Measurements from ENCODE around the gene RLN3.

Gene RLN3

DNA sequence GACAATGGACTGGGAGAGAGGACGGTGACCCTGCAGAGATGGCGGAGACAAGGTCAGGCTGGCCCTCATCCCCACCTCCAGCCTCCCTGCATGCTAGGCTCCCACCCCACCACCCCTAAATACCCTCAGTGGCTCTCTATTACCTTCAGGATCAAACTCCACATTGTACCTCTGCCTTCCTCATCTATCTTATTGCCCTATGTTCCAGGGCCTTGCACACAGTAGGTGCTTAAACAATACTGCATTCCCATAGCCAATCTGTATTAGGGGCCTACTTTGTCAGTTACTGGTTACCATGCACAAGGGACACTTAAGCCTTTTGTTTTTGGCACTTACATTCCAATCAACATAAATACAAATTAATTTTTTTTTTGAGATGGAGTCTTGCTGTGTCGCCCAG, 27.4 kb downstream of the RLN3 start:
- DNase-seq, result no peak

DNA sequence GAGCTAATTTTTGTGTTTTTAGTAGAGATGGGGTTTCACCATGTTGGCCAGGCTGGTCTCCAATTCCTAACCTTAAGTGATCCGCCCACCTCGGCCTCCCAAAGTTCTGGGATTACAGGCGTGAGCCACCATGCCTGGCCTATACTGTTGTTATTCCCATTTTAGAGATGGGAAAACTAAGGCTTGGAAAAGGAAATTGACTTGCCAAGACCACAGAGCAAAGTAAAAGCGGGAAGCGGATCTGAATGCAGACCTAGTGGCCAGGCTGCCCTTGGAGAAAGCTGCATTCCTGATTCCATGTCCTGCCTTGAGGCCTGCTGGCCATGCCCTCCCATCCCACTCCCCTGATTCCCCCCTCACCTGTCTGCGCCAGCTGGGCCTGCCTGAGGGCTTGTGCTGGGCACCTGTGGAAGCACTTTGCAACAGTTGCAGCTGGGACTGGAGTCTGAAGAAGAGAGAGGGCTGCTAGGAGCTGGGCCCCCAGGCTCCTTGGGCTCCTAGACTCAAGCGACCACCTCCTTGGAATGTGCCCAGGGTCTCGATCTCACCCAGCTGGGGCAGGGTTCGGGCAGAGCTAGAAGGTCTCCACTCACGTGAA, 28.2 kb downstream of the RLN3 start:
- DNase-seq, result no peak

DNA sequence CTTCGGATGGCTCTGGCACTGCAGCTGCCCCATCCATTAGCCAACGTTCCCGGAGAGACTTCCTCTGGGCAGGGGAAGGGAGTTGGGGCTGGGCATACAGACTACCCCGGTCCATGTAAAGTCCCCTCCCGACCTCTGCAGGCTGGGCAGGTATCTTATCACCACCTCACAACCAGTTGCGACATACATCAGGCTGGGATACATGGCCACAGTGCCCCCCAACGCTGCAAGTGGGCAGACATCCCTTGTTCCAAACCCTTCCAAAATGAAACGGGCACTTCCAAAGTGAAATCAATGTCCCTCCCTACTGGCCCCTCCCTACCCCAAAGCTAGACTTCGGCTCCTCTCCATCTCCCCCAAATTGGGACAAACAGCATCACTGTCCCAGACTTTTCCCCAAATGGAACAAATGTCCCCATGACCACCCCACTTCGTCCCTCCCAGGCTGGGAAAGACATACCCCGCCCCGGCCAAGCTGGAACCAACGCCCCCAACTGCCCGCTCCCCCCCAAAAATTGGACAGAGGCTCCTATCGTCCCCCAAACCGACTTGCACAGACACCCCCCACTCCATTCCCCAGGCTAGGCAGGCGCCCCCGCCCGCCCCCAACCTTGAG, 28.9 kb downstream of the RLN3 start:
- DNase-seq, result no peak

DNA sequence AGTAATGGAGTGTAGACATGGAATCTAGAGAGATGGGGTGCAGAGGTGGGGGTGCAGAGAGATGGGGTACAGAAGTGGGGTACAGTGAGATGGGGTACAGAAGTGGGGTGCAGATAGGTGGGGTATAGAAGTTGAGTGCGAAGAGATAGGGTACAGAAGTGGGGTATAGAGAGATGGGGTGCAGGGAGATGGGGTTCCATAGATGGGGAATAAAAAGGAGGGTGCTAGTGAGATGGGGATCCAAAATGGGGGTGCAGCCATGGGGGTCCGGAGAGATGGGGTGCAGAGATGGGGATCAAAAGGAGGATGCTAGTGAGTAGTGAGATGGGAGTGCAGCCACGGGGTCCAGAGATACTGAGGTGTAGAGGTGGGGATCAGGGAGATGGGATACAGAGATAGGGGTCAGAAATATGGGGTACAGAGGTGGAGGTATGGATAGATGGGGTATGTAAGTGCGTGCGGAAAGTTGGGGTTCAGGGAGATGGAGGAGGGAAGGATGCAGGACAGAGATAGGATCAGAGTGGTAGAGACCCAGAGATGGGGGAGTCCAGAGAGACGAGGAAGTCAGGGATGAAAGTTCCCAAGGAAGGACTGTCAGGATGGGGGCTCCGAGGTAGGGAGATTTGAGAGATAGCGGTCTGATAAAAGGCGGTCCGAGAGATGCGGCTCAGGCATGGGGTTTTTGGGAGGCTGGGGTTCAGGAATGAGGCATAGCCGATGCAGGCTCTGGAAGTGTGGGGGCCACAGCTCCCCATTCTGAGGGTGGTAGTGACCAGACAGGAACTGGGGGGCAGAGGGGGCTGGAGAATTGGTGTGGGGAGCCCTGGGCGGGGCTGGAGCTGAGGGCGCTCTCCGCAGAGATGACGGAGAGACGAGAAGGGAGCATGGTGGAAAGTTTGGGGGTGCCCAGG, 30.5 kb downstream of the RLN3 start:
- no peak for DNase-seq

DNA sequence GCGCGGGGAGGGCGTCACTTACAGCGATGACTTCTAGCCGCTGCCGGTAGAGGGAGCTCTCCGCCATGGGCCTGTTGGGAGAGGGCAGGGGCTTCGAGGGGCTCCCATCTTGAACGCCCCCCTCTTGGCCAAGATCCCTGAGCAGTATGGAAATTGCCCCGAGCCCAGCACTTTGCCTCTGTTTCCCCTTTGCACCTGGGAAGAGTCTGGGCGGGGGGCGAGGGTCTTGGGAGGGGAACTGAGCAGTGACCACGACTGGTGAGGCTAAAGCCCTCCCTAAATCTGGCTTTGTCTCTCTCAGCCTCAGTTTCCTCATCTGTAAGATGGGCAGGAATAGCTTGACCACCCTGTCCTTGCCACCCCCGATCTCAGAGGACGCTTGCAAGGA, 31.1 kb downstream of the RLN3 start:
- DNase-seq, result peak; percentile 54 to 66

DNA sequence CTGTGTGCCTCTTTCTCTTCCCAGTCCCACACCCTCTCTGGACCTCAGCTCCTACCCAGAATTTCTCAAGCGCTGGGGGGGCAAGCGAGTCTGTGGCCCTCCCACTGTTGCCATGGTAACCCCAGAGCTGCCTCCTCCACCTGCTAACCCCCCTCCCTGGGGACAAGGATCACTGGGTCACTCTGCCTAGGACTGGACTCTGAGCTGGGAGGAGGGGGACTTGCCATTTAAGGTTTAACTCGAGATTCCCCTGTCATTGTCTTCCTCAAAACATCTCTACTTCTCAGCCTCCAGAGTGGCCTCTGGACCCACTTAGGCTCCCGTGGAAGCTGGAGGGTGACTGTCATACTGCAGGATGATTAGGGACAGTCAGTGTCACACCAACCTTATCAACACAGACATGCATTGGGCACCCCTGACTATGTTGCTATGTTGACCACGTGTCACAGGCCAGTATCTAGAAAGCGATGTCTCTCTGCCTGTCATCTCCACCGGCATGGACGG, 31.8 kb downstream of the RLN3 start:
- no peak for DNase-seq

DNA sequence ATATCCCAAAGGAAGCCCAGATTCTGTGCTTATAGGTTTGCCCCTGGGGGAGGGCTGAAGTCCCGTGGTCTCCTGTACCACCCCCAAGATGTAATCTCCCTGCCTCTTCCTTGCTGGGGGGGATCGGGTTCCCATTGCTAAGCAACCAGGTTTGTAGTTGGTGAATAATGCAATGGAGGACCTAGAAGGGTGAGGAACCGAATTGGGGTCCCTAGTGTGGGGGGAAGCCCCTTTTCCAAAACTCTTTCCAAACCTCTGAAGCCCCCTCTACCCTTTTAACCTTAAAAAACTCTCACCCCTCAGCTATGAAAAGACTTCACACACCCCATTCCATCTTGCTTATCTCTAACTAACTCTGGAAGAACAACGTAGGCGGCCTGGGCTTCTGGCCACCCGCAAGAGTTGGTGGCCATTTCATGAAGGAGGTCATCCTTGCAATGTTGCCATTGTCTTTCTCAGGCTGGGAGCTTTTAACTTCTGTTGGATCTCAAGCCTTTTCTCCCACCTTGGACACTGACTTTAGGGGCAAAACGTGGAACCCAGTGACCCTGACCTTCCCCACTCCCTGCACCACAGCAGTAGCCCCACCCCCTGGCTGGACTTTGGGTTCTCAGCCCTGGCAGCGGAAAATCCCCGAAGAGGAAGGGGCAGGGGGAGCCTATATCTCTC, 33.3 kb downstream of the RLN3 start:
- no peak for DNase-seq

DNA sequence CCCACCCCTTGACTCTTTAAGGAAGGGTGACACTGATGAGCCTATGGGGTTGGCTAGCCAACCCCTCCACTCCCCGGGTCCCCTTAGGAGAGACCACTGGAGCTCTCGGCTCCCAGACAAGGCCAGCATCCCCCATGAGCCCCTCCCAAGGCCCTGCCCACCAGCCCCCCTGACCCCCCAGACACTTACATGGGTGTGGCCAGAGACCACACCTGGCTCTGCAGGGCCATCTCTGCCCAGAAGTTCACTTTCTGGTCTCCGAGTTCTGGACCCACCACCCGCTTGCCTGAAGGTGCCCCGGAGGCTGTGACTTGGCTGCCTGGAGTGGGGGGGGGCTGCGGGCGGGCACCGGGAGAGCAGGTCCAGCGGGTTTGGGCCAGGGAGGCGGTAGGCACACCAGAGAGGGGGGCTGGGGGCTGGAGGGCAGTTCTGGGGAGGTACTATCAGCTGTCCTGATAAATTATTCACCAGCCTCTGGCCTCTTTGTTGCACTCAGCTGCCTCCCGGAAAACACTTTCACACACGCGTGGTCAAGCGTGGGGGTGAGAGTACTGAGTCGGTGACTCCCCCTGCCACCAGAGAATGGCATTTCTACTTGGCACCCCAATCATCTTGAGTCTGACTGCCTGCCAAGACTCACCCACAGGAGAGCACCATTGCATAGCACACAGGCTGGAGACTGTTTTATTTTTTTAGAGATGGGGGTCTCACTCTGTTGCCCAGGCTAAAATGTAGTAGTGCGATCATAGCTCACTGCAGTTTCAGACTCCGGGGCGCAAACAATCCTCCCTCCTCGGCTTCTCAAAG, 34.0 kb downstream of the RLN3 start, which contains the start of gene PALM3:
TSS of gene PALM3 (minus strand) at position 326 of the 807 bp plus-strand sequence. CDS start at position 230, 96 bp downstream.
- no peak for DNase-seq

DNA sequence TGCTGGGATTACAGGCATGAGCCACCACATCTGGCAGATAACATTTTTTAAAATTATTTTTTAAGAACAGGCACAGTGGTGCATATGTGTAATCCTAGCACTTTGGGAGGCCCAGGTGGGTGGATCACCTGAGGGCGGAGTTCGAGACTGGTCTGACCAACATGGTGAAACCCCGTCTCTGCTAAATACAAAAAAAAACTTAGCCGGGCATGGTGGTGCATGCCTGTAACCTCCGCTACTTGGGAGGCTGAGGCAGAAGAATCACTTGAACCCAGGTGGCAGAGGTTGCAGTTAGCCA, 34.6 kb downstream of the RLN3 start:
- DNase-seq, result no peak

DNA sequence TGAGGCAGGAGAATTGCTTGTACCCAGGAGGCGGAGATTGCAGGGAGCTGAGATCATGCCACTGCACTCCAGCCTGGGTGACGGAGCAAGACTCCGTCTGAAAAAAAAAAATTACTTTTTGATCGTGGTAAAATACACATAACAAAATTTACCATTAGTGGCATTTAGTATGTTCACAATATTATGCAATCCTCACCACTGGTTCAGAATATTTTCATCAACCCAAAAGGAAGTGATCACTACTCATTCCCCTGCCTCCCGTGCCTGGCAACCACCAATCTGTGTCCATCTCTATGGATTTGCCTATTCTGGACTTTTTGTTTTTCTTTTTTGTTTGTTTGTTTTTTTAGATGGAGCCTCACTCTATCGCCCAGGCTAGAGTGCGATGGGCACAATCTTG, 35.2 kb downstream of the RLN3 start:
- no peak for DNase-seq

DNA sequence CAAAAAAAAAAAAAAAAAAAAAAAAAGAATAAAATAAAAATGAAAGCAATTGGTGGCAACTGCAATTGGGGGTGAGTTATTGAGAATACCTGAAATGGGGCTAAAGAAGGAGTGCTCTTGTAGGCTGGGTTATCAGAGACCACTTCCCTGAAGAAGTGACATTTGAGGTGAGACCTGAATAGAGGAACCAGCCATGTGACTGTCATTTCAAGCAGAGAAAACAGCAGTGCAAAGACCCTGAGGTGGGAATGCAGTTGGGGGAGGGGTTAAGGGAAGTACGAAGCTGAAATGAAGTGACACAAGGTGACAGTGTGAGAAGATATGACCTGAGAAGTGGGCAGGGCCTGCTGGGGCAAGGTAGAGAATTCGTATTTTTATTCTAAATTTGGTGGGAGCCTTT, 38.2 kb downstream of the RLN3 start:
- DNase-seq, result no peak

DNA sequence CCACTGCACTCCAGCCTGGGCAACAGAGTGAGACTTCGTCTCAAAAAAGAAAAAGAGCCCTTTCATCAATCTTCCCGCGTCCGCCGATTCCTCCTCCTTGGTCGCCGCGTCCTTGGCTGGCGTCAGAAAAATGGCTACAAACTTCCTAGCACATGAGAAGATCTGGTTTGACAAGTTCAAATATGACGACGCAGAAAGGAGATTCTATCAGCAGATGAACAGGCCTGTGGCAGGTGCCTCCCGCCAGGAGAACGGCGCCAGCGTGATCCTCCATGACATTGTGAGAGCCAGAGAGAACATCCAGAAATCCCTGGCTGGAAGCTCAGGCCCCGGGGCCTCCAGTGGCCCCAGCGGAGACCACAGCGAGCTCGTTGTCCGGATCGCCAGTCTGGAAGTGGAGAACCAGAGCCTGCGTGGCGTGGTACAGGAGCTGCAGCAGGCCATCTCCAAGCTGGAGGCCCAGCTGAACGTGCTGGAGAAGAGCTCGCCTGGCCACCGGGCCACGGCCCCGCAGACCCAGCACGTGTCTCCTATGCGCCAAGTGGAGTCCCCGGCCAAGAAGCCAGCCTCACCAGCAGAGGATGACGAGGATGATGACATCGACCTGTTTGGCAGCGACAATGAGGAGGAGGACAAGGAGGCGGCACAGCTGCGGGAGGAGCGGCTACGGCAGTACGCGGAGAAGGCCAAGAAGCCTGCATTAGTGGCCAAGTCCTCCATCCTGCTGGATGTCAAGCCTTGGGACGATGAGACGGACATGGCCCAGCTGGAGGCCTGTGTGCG, 42.5 kb downstream of the RLN3 start:
- DNase-seq, result no peak

DNA sequence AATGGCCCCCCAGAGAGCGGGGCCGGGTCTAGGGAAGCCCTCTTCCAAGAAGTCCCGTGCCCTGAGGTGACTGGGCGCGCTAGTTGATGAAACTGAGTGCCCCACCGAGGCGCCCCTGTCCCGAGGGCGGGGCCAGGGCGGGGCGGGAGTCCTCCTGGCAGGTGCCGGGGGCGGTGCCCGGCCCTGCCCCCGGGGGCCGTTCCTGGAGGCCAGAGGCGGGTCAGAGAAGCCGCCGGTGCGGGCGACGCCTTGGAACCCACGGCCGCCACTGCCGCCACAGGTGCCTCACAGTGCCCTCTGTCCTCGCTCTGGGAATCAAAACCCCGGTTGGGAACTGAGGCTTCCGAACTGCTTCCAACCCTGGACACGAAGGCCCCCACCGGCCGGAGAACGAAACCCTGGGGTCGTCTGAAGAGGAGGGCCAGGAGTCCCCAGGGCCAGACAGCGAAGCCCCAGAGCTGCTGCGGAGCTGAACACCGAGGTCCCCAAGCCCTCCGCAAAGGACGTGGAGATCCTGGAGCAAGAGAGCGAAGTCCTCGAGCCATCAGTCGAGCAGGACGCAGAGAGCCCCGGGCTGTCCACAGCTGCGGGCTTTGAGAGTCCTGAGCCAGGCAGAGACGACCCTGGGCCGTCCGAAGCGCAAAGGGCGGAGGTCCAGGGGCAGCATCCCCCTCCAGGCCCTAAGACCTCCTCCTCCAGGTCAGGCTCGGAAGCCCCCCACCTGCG, 44.8 kb downstream of the RLN3 start, which contains the start of gene MISP3:
TSS of gene MISP3 (plus strand) at position 252 of the 726 bp plus-strand sequence. CDS start 524 bp downstream, outside the sequence.
- peak; percentile 66 to 72 for DNase-seq

DNA sequence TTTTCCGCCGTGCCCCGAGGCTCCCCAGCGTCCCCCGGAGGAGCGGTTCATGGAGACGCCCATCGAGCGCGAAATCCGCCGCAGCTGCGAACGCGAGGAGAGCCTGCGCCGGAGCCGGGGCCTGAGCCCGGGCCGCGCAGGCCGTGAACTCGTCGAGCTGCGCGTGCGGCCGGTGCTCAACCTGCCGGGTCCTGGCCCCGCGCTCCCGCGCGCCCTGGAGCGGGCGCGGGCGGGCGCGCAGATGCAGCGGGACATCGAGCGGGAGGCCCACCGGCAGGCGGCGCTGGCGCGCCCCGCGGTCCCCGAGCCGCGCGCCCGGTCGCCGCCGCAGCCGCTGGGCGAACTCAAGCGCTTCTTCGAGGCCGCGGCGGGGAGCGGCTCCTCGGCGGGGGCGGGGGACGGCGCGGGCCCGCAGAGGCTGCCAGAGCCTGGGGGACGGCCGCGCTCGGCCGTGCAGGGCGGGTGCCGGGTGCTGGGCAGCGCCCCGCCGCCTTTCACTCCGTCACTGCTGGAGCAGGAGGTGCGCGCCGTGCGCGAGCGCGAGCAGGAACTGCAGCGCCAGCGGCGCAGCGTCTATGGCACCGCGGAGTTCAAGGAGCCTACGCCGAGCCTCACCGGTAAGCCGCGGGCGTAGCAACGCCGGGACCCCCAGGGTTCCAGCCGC, 45.4 kb downstream of the RLN3 start:
- peak; percentile 75 to 77 for DNase-seq

DNA sequence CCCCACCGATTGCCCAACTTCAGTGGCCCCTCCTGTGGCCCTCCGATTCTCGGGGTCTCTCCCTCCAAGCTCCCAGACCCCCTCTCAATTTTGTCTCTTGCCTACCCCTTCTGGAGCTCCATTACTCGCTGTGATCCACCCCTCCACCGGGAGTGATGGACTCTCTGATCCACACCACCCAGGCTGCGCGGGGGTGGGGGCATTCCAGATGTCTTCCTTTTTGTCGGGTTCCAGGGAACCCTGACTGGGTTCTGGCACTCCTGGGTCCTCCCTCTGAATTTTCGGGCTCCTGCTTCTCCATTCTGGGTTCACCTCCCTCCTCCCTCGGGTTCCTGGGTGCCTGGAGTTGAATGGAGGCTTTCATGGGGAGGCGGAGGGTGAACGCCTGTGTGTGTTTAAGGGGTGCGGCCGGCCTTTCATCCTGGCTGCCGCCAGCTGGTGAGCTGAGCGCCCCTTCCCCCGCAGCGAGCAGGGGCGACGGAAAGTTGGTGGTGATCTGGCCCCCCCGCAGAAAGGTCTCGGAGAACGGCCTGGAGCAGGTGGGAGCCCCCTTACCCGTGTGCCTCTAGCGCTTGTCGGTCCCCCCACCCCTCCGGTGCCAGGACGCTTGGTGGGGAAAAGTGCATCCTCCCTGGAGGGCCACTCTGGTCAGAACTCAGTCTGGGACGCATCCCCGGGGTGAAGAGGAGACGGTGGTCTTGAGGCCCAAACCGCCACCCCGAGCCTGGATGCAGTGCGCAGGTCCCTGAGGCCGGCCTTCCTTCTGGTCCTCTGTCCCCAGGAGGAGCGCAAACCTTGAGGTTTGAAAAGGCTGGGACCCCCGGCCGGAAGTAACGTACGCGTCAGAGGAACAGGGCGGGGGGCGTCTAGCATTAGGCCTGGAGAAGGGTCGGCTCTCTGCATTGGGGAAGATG, 46.2 kb downstream of the RLN3 start:
- peak; percentile 59 to 66 for DNase-seq

DNA sequence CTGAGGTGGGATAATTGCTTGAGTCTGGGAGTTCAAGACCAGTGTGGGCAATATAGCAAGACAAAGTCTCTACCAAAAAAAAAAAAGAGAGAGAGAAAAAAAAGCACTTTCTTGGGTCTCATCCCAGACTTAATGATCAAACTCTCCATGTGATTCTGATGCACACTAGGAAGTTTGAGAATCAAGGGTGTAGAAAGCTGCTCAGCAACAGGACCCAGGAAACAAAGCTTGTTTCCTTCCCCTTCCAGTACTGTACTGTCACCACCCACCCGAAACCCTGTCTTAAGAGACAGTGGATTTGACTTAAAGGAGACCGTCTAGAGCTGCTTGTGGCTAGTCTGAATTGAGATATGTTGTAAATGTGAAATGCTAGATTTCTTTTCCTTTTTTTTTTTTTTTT, 50.5 kb downstream of the RLN3 start:
- DNase-seq, result no peak
